Measurements from ENCODE around the gene VSX2. TPM values are rescaled to one million over a fixed set of nuclear protein-coding genes. Genes with fewer than 3 reads are reported as not detected.

Gene VSX2
- not detected in 2 replicates for total RNA-seq (2014; rRNA removed; shearing (Covaris generic))

DNA sequence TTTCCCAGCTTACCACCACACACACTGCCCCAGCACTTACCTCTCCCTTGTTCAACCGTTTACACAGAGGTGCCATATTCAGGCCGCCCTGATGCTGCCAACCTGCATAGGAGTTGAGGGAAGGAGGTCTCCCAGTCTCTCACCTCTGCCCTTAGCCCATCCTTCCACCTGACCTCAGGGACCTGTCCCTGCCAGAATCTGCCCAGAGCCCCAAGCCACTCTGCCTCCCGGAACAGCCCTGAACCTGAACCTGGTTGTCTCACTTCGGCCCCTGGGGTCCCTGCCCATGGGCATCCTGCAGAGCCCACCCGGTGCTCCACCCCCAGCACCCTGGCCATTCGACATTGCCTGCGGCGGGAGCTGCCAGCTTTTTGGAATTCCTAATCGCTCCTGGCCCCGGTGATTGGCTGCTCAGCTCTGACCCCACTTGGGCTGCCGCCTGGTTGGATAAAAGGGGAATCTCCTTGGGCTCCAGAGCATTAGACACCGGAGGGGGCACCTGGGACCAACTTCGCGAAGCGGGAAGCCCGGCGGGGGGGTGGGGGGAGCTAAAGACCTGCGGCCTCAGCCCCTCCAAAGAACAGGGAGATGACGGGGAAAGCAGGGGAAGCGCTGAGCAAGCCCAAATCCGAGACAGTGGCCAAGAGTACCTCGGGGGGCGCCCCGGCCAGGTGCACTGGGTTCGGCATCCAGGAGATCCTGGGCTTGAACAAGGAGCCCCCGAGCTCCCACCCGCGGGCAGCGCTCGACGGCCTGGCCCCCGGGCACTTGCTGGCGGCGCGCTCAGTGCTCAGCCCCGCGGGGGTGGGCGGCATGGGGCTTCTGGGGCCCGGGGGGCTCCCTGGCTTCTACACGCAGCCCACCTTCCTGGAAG lies at the start of gene VSX2:
Gene VSX2 (plus strand): TSS at position 476 of the 874 bp plus-strand sequence. CDS start 113 bp downstream, at position 589.
- H3K27me3 ChIP-seq (replicated peaks) = peaks cover 65% of the 10 kb centered on the region
- H3K4me3 ChIP-seq = no peak within 1 kb of the TSS
- no peaks in the 10 kb centered on the region for H3K4me1 ChIP-seq (replicated peaks)
- no peaks in the 10 kb centered on the region for H3K36me3 ChIP-seq
- no peak for DNase-seq (ENCODE audit: low read depth in 1 of 2, low spot score in 2 of 2)
- H3K27ac ChIP-seq = no peak within 1 kb of the TSS
- H3K9me3 ChIP-seq (replicated peaks) = no peaks in the 10 kb centered on the region

DNA sequence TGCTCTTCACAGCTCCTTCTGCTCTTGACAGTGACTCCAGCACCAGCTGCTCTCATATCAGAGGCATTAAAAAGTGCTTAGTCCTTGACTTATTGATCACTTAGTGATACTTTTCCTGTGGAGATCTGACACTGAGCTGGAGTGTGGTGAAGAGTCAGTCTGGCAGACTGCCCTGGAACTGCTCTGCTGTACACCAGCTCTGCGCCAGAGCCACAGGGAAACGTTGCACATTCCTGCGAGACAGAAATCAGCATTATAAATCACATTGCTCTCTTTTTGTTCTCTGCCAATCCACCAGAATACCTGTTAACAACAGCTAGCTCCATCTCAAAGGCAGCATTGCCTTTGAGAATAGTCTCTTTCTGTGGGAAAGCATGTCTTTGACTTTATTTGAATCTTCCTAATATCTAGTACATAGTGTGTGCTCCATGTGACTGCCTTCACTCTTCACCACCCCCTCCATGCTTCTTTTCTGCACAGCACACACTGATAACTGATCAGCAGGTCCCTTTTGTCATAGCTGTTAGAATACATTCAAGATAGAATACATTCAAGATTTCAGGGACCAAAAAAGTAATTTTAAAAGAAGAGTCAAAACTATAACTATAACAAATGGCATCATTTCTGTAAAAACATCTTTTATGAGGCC lies 48.2 kb upstream of the VSX2 start:
- Histone ChIP-seq H3K4me1 (replicated peaks) (no peaks in the 10 kb centered on the region), H3K9me3 (replicated peaks) (no peaks in the 10 kb centered on the region), H3K27me3 (replicated peaks) (no peaks in the 10 kb centered on the region), H3K4me3 (no peak overlapping the region), H3K27ac (no peak overlapping the region), H3K36me3 (0 out of 2 replicates have a peak, but pooled peaks cover 4% of the 10 kb centered on the region)
- no peak for DNase-seq (ENCODE audit: low read depth in 1 of 2, low spot score in 2 of 2)

- no peaks in the 10 kb centered on the region for H3K4me1 ChIP-seq (replicated peaks)
- no peaks in the 10 kb centered on the region for H3K27me3 ChIP-seq (replicated peaks)
- H3K27ac ChIP-seq = no peak overlapping the region
- no peak overlapping the region for H3K4me3 ChIP-seq
- no peaks in the 10 kb centered on the region for H3K9me3 ChIP-seq (replicated peaks)
- DNase-seq (ENCODE audit: low read depth in 1 of 2, low spot score in 2 of 2) = no peak
- peaks cover 14% of the 10 kb centered on the region; the same call in 1 of the 2 replicates for H3K36me3 ChIP-seq
Observed at GRCh38 chr14:74194506-74195274, 44.6 kb upstream of the VSX2 start.

GRCh38 chr14:74195623-74196022 lies 43.6 kb upstream of the VSX2 start:
- Histone ChIP-seq H3K36me3 (peaks cover 14% of the 10 kb centered on the region; the same call in 1 of the 2 replicates), H3K9me3 (replicated peaks) (no peaks in the 10 kb centered on the region), H3K27ac (no peak overlapping the region), H3K4me3 (no peak overlapping the region), H3K27me3 (replicated peaks) (no peaks in the 10 kb centered on the region), H3K4me1 (replicated peaks) (no peaks in the 10 kb centered on the region)
- DNase-seq (ENCODE audit: low read depth in 1 of 2, low spot score in 2 of 2) = no peak

GRCh38 chr14:74198441-74199234 lies 40.6 kb upstream of the VSX2 start:
- Histone ChIP-seq H3K4me3 (no peak overlapping the region), H3K27ac (no peak overlapping the region), H3K4me1 (replicated peaks) (no peaks in the 10 kb centered on the region), H3K27me3 (replicated peaks) (no peaks in the 10 kb centered on the region), H3K9me3 (replicated peaks) (no peaks in the 10 kb centered on the region), H3K36me3 (peaks cover 11% of the 10 kb centered on the region; the same call in 1 of the 2 replicates)
- no peak for DNase-seq (ENCODE audit: low read depth in 1 of 2, low spot score in 2 of 2)

- Histone ChIP-seq H3K9me3 (replicated peaks) (no peaks in the 10 kb centered on the region), H3K4me3 (no peak overlapping the region), H3K36me3 (peaks cover 11% of the 10 kb centered on the region; the same call in 1 of the 2 replicates), H3K4me1 (replicated peaks) (no peaks in the 10 kb centered on the region), H3K27ac (no peak overlapping the region), H3K27me3 (replicated peaks) (no peaks in the 10 kb centered on the region)
- no peak for DNase-seq (ENCODE audit: low read depth in 1 of 2, low spot score in 2 of 2)
Observed at GRCh38 chr14:74202113-74202512, 37.1 kb upstream of the VSX2 start.

DNA sequence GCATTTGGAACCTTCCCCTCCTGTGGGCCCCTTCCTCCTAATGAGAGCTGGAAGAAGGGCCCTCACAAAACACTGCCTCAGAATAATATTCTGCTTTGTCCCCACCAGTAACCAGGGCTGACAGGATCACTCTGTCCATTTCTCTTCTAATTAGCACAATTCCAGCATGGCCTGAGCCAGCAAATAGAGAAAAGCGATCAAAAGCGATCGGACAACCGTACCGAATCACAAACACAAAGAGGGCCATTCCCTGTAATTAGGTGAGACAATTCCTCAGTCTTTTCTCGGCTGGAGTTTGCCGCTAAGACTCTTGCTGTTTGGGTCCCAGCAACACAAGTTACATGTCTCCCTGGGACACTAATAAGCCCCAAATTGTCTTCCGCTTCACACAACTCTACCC lies 35.6 kb upstream of the VSX2 start:
- Histone ChIP-seq H3K4me1 (replicated peaks) (no peaks in the 10 kb centered on the region), H3K36me3 (peaks cover 7% of the 10 kb centered on the region; the same call in 1 of the 2 replicates), H3K27me3 (replicated peaks) (no peaks in the 10 kb centered on the region), H3K4me3 (no peak overlapping the region), H3K27ac (no peak overlapping the region), H3K9me3 (replicated peaks) (no peaks in the 10 kb centered on the region)
- no peak for DNase-seq (ENCODE audit: low read depth in 1 of 2, low spot score in 2 of 2)

DNA sequence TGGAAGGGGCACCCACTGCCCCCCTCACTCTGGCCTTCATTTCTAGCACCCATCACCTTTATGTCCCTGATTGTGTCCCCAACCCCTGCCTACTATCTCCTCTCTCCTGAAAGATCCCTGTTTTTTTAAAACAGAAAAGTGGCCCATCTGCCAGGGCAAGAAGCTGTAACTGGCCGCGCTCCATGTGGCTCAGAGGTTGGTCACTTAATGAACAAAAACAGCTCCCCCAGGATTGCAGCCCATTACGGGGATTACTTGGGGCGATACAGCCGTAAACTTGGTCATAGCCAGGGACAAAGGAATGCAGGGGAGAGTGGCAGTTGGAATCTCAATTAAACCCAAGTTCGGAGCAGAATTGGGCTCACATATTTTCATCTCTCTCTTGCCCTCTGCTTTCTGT lies 34.8 kb upstream of the VSX2 start:
- Histone ChIP-seq H3K4me3 (no peak overlapping the region), H3K27me3 (replicated peaks) (no peaks in the 10 kb centered on the region), H3K27ac (no peak overlapping the region), H3K4me1 (replicated peaks) (no peaks in the 10 kb centered on the region), H3K9me3 (replicated peaks) (no peaks in the 10 kb centered on the region), H3K36me3 (peaks cover 1% of the 10 kb centered on the region; the same call in 1 of the 2 replicates)
- DNase-seq (ENCODE audit: low read depth in 1 of 2, low spot score in 2 of 2) = no peak

DNA sequence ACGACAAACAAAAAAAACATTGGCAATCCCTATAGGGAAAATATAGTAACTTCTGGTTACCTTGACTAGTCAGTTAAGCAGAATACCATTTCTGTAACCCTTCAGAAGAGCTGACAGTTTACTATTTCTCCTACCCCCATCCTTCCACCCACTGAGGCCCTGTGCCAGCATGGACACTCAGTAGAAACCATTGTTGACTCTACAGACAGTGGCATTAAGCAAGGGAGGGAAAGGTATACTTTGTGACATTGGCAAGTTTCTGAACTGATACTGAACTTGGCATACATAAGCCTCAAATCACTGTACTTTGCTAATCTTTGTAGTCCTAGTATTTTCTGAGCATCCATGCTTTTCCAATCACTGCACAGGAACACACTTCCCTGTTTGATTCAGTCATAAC lies 33.4 kb upstream of the VSX2 start:
- no peak for DNase-seq (ENCODE audit: low read depth in 1 of 2, low spot score in 2 of 2)
- H3K4me1 ChIP-seq (replicated peaks) = no peaks in the 10 kb centered on the region
- no peaks in the 10 kb centered on the region for H3K36me3 ChIP-seq
- no peak overlapping the region for H3K4me3 ChIP-seq
- no peak overlapping the region for H3K27ac ChIP-seq
- H3K9me3 ChIP-seq (replicated peaks) = no peaks in the 10 kb centered on the region
- no peaks in the 10 kb centered on the region for H3K27me3 ChIP-seq (replicated peaks)

GRCh38 chr14:74207943-74208342 lies 31.3 kb upstream of the VSX2 start:
- no peak for DNase-seq (ENCODE audit: low read depth in 1 of 2, low spot score in 2 of 2)
- Histone ChIP-seq H3K4me3 (no peak overlapping the region), H3K27me3 (replicated peaks) (no peaks in the 10 kb centered on the region), H3K9me3 (replicated peaks) (no peaks in the 10 kb centered on the region), H3K4me1 (replicated peaks) (no peaks in the 10 kb centered on the region), H3K36me3 (no peaks in the 10 kb centered on the region), H3K27ac (no peak overlapping the region)

GRCh38 chr14:74208642-74209041 lies 30.6 kb upstream of the VSX2 start:
- no peaks in the 10 kb centered on the region for H3K4me1 ChIP-seq (replicated peaks)
- H3K36me3 ChIP-seq = no peaks in the 10 kb centered on the region
- no peaks in the 10 kb centered on the region for H3K27me3 ChIP-seq (replicated peaks)
- H3K4me3 ChIP-seq = no peak overlapping the region
- DNase-seq (ENCODE audit: low read depth in 1 of 2, low spot score in 2 of 2) = no peak
- H3K9me3 ChIP-seq (replicated peaks) = no peaks in the 10 kb centered on the region
- H3K27ac ChIP-seq = no peak overlapping the region

- Histone ChIP-seq H3K27me3 (replicated peaks) (0 out of 2 replicates have a peak, but pooled peaks cover 6% of the 10 kb centered on the region), H3K4me3 (no peak overlapping the region), H3K27ac (no peak overlapping the region), H3K4me1 (replicated peaks) (no peaks in the 10 kb centered on the region), H3K36me3 (no peaks in the 10 kb centered on the region), H3K9me3 (replicated peaks) (no peaks in the 10 kb centered on the region)
- DNase-seq (ENCODE audit: low read depth in 1 of 2, low spot score in 2 of 2) = no peak
Observed at GRCh38 chr14:74211945-74212580, 27.2 kb upstream of the VSX2 start.
